HPDE6-E6E7 (cell line): Measurements from ENCODE around the gene ARL16.

Experiments
- DNase-seq: peaks from one replicate; pipeline ENCODE4 v3.0.0; 2011; ENCODE audit warnings: missing footprints; ENCODE audit errors: extremely low spot score

Gene ARL16

GRCh38 chr17:81644496-81644895 lies 39.1 kb downstream of the ARL16 start:
- no peak for DNase-seq

DNA sequence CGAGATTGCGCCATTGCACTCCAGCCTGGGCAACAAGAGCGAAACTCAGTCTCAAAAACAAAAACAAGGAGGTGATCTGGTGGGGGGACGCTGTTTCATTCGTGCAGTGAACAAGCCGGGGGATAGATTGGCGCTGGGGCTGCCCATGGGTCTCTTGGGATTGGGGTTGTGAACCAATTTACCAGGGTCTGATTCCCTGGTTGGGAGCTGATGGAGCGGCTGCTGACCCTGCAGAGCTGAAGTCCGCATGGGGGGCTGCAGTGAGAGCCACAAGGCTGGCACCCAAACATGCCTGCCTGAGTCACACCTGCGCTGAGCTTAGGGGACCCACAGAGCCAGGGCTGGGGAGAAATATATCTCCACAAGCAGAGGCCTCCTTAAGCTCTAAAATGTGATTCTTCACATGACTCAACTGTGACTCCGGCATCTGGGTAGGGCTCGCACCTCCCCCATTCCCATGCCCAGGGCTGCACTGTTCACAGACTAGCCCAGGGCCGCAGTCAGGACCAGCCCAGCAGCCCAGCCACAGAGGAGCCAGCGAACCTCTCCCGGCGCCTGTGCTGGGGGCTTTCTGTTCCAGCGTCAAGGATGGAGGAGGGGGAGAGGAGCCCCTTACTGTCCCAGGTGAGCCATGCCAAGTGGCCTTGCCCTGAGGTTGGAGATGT lies 41.6 kb downstream of the ARL16 start:
- peak; percentile 99 for DNase-seq

DNA sequence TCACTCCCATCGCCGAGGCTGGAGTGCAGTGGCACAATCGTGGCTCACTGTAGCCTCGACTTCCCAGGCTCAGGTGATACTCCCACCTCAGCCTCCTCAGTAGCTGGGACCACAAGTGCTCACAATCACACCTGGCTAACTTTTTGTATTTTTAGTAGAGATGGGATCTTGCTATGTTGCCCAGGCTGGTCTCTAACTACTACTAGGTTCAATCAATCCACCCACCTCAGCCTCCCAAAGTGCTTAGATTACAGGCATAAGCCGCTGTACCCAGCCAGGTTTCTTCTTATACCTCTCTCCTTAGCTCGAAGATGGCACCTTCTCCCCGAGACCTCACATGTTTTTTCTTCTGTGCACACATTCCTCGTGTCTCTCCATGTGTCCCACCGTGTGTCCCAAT lies 43.6 kb downstream of the ARL16 start:
- DNase-seq = no peak

- no peak for DNase-seq
These were observed 44.9 kb downstream of the ARL16 start for GRCh38 chr17:81638683-81639082.

- peak; percentile 92 for DNase-seq
These were observed 46.9 kb downstream of the ARL16 start, which contains the start of the genes NPLOC4 and TSPAN10 for GRCh38 chr17:81636505-81637288. NPLOC4 (minus strand) TSS chr17:81637112; CDS start chr17:81636930, 182 bp downstream. TSPAN10 (plus strand) TSS chr17:81637196; CDS start chr17:81642413, 5,217 bp downstream.

DNA sequence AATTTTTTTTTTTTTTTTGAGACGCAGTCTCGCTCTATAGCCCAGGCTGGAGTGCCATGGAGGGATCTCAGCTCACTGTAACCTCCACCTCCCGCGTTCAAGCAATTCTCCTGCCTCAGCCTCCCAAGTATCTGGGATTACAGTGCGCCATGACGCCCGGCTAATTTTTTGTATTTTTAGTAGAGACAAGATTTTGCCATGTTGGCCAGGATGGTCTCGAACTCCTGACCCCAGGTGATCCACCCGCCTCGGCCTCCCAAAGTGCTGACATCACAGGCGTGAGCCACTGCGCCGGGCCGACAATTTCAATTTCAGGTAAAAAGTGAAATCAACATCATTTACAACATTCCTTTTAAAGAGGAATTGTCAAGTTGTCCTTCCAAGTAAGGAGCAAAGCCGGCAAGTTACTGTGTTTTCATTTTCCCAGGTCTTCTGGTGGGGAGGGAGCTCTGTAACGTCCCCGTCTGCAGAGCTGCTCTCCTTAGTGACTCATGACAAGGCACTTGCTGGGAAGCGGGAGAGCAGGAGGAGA lies 47.6 kb downstream of the ARL16 start:
- DNase-seq = peak; percentile 41

- no peak for DNase-seq
These were observed 48.2 kb downstream of the ARL16 start for GRCh38 chr17:81635431-81635830.

- no peak for DNase-seq
These were observed 52.1 kb downstream of the ARL16 start for GRCh38 chr17:81631482-81631881.
